Epithelial cell of proximal tubule (primary cell): Measurements from ENCODE around the gene TMEM54. TPM values are rescaled to one million over a fixed set of nuclear protein-coding genes. Genes with fewer than 3 reads are reported as not detected.

ENCODE experiments used
- DNase-seq: peaks from one replicate; pipeline ENCODE4 v3.0.0-alpha.2; 2011; ENCODE audit warnings: low read depth
- H3K4me3 ChIP-seq: 2 replicates; pipeline ENCODE4 v1.5.1; 2011; ENCODE audit warnings: low read depth, mild to moderate bottlenecking, low read length
- CTCF ChIP-seq: conservative IDR thresholded peaks from 2 replicates; pipeline ENCODE4 v1.5.1; 2012; ENCODE audit warnings: low read depth, mild to moderate bottlenecking, low read length
- total RNA-seq: library from RNA; depleted of rRNA; stranded (reverse); fragments of >200 nt; gene quantifications from 2 replicates; pipeline ENCODE4 v1.2.3, GENCODE V29; 2015

TMEM54 gene
- total RNA-seq, 1 donor from 2014 or later = 131 TPM

- no peak overlapping the region for H3K4me3 ChIP-seq
- no peak for TF ChIP-seq CTCF
- DNase-seq = no peak
These were observed 19.9 kb downstream of the TMEM54 start for GRCh38 chr1:32881291-32881690.

- TF ChIP-seq CTCF = no peak
- no peak for DNase-seq
- H3K4me3 ChIP-seq = no peak overlapping the region
These were observed 22.6 kb downstream of the TMEM54 start for GRCh38 chr1:32878637-32879041.

GRCh38 chr1:32878183-32878582 is 23.0 kb downstream of the TMEM54 start:
- no peak for DNase-seq
- TF ChIP-seq CTCF = no peak
- no peak overlapping the region for H3K4me3 ChIP-seq

GRCh38 chr1:32877211-32878110 is 23.7 kb downstream of the TMEM54 start:
- DNase-seq = no peak
- H3K4me3 ChIP-seq = no peak overlapping the region
- TF ChIP-seq CTCF = no peak

GRCh38 chr1:32876341-32877210 is 24.6 kb downstream of the TMEM54 start:
- TF ChIP-seq CTCF = peak; percentile 85
- H3K4me3 ChIP-seq = no peak overlapping the region
- DNase-seq = no peak

- no peak overlapping the region for H3K4me3 ChIP-seq
- no peak for DNase-seq
- no peak for TF ChIP-seq CTCF
These were observed 26.1 kb downstream of the TMEM54 start for GRCh38 chr1:32874860-32875752.
